ENCODE results near the gene DDN.
A peak's percentile ranks its signal among the peaks of the same experiment; 100 is the strongest.

Gene DDN

GRCh38 chr12:48982397-48983080 lies 16.6 kb downstream of the DDN start:
- no peak for DNase-seq (ENCODE audit: low read depth in 2 of 2)

DNA sequence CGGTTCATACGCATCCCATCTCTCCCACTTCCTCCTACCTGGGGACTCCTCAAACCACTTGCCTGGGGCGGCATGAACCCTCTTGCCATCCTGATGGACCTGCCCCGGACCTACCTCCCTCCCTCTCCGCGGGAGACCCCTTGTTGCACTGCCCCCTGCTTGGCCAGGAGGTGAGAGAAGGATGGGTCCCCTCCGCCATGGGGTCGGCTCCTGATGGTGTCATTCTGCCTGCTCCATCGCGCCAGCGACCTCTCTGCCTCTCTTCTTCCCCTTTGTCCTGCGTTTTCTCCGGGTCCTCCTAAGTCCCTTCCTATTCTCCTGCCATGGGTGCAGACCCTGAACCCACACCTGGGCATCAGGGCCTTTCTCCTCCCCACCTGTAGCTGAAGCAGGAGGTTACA lies 17.4 kb downstream of the DDN start:
- no peak for DNase-seq (ENCODE audit: low read depth in 2 of 2)

- no peak for DNase-seq (ENCODE audit: low read depth in 2 of 2)
Observed at GRCh38 chr12:48980953-48981756, 18.0 kb downstream of the DDN start.

GRCh38 chr12:48980389-48980952 lies 18.7 kb downstream of the DDN start:
- no peak for DNase-seq (ENCODE audit: low read depth in 2 of 2)

DNA sequence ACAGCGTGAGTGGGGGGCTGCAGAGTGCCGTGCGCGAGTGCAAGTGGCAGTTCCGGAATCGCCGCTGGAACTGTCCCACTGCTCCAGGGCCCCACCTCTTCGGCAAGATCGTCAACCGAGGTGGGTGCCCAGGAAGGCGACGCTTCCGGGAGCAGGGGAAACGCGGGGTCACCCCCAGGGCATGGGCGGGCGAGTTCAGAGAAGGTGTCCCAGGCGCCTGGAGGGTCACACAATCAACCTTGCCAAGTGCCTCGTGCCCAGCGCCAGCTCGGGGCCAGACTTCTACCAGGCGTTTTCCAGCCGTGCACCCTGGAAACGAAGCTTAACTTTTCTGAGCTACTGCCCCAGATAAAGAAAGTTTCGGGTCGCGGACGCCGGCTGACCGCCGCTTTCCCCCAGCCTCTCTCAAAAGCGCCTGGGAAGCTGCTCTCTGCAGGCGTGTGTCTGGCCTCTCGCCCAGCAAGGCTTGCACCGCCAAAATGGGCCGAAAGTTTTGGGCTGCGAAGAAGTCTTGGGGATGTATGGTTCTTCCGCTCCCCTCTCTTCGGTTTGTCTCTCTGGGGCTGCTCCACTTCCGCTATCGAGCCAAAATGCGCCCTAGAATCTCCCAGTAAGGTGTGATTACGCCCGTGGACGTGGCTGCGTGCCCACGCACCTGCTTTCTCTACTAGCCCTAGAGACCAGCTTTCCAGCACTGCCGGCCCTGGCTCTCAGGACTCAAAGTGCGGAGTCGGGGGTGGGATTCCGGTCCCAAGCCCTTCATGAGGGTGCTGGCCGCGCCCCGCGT lies 19.4 kb downstream of the DDN start:
- DNase-seq (ENCODE audit: low read depth in 2 of 2) = no peak

GRCh38 chr12:48978741-48979601 lies 20.2 kb downstream of the DDN start:
- no peak for DNase-seq (ENCODE audit: low read depth in 2 of 2)

DNA sequence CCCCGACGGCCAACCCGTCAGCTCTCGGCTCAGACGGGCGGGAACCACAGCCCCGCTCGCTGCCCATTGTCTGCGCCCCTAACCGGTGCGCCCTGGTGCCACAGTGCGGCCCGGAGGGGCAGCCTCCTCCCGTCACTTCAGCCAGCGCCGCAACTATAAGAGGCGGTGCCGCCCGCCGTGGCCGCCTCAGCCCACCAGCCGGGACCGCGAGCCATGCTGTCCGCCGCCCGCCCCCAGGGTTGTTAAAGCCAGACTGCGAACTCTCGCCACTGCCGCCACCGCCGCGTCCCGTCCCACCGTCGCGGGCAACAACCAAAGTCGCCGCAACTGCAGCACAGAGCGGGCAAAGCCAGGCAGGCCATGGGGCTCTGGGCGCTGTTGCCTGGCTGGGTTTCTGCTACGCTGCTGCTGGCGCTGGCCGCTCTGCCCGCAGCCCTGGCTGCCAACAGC lies 20.9 kb downstream of the DDN start, which contains the start of gene WNT1:
WNT1 (plus strand) TSS at position 32 of the 450 bp plus-strand sequence; CDS start at position 361, 329 bp downstream.
- no peak for DNase-seq (ENCODE audit: low read depth in 2 of 2)

- no peak for DNase-seq (ENCODE audit: low read depth in 2 of 2)
Observed at GRCh38 chr12:48977290-48978281, 21.6 kb downstream of the DDN start.

- DNase-seq (ENCODE audit: low read depth in 2 of 2) = peak in 1 of 2 experiments; percentile 37
Observed at GRCh38 chr12:48973941-48974673, 25.1 kb downstream of the DDN start.

DNA sequence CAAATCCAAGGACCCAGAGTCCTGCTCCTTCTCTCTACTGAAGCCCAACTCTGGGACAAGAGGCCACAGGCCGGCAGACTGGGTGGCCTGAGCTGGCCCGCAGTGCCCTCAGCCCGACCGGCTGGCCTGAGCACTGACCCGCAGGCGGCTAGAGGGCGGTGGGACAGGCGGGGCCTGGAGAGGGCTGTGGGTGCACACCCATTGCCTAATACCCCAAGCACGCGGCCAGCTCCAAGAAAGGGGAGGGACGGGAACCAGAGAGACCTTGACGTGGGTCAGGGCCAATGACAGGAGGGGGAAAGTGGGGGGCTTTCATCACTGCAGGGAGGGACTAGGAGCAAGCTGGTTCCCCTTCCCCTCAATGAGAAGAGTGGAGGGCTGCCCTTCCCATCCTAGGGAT lies 25.6 kb downstream of the DDN start:
- DNase-seq (ENCODE audit: low read depth in 2 of 2) = no peak

GRCh38 chr12:48972952-48973483 lies 26.2 kb downstream of the DDN start:
- no peak for DNase-seq (ENCODE audit: low read depth in 2 of 2)

GRCh38 chr12:48972213-48972951 lies 26.8 kb downstream of the DDN start:
- no peak for DNase-seq (ENCODE audit: low read depth in 2 of 2)

DNA sequence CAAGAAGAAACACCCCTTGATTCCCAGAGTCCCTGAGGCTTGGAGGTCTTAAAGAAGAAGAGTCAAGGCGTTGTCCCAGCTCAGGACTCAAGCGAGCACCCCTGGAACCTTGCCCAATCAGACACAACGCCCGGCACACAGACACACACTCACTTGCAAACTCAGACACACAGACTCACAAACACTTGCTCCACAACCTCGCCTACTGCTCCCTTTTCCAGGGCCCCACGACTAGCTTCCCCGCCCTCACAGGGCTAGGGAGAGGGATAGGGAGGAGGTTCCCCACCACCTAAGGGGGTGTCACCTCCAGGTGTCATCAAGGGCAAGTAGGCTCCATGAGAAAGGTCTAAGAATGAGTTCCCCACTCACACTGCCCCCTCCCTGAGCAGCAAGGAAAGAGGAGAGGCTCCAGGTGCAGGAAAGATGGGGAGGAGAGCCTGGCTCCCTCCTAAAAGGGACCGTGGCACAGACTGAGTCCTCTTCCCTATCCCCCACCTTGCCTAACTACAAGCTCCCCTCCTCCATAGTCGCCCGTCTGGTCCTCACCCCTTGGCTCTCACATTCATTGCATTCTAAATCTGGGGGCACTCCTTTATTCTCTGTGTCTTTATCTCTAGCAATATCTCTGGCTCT lies 28.4 kb downstream of the DDN start:
- no peak for DNase-seq (ENCODE audit: low read depth in 2 of 2)

DNA sequence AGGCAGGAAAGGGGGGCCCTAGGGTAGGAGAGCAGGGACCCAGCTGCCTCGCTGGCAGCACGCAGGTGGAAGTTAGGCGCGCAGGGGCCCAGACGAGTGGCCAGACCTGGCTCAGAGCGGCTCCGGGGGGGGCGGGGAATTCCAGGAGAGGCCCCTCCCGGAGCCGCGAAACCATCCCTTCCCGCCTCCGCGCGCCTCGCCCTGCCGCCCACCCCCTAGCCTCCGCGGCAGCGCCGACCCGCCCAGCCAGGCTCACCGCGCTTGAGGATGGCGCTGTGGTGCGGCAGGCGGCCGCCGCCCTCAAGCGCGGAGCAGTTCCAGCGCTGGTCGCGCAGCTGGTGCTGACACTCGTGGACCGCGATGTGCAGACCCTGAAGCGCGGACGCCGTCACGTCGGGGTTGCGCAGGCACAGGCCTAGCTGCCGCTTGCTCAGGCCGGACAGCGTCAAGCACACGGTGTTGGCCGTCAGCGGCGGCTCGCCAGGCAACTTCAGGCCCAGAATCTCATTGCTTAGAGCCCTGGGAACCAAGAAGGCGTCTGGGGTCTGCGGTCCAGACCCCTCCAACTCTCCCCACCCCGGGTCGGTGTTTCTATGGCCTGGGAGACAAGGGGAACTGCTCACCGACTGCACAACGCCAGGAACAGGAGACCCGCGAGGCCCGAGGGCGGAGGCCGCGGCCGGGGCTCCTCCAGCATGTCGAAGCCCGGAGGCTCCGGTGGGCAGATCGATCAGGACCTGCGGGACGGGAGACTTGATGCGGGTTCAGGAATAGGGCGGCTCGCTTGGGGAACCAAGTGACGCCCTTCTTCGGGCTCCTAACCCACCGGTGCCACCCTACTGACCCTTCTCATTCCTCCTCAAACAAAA lies 29.1 kb downstream of the DDN start:
- no peak for DNase-seq (ENCODE audit: low read depth in 2 of 2)

- DNase-seq (ENCODE audit: low read depth in 2 of 2) = no peak
Observed at GRCh38 chr12:48969160-48969771, 29.9 kb downstream of the DDN start.

DNA sequence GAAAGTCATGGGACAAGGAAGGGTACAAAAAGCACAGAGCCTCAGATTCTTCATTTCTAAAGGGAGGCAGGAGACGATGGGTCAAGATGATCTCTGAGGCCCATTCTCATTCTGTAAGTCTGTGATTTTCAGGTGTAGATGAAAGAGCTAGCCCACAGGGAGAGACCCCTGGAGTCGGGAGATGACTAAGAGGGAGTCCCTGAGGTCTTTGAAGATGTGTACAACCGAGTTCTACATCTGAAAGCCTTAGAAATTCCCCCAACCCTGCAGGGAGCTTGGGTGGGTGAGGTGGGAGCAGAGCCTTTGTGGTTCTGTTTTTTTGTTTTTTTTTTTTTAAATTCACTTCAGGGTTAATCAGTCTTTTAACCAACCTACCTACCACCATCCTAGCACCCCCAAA lies 30.7 kb downstream of the DDN start:
- no peak for DNase-seq (ENCODE audit: low read depth in 2 of 2)

Data from fibroblast of skin of left quadriceps (primary cell).